ENCODE measurements around the gene DNAJB1. TPM values are rescaled to one million over a fixed set of nuclear protein-coding genes. Genes with fewer than 3 reads are reported as not detected.

Gene DNAJB1
- total and polyA plus RNA-seq, 3 donors from 2014 or later = 185 to 386 (median 245) TPM

DNA sequence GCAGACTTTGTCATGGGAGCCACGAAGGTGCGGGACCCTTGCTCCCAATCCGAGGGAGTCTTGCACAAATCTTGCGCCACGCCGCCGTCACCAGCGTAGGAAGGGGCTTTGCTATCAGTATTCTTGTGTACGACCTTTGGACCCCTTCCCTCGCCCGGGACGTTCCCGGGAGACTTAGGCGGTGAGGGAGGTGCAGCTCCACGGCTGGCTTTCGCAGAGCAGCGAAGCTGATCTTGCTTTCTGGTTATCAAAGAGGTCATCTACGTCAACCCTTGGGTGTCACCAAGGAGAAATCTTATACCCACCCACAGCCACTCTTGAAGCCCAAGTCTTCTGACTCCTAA lies 11.8 kb upstream of the DNAJB1 start:
- Histone ChIP-seq H3K4me3 (peak overlapping the region; percentile 66 to 74), H3K36me3 (ENCODE audit: low read depth, missing control alignments) (no peaks in the 10 kb centered on the region), H3K27me3 (no peaks in the 10 kb centered on the region), H3K27ac (peak overlapping the region; percentile 85 to 94), H3K4me1 (peaks cover 24% of the 10 kb centered on the region), H3K9me3 (no peaks in the 10 kb centered on the region)
- peak; percentile 43 for DNase-seq
- TF ChIP-seq, protein P1, sequence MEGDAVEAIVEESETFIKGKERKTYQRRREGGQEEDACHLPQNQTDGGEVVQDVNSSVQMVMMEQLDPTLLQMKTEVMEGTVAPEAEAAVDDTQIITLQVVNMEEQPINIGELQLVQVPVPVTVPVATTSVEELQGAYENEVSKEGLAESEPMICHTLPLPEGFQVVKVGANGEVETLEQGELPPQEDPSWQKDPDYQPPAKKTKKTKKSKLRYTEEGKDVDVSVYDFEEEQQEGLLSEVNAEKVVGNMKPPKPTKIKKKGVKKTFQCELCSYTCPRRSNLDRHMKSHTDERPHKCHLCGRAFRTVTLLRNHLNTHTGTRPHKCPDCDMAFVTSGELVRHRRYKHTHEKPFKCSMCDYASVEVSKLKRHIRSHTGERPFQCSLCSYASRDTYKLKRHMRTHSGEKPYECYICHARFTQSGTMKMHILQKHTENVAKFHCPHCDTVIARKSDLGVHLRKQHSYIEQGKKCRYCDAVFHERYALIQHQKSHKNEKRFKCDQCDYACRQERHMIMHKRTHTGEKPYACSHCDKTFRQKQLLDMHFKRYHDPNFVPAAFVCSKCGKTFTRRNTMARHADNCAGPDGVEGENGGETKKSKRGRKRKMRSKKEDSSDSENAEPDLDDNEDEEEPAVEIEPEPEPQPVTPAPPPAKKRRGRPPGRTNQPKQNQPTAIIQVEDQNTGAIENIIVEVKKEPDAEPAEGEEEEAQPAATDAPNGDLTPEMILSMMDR (IDR thresholded peaks at IDR 0.05) = no peak
- TF ChIP-seq POLR2A (IDR thresholded peaks at IDR 0.05) = no peak
- intact Hi-C loops (cut with DNase I; ENCODE audit: low total_unique reads) = no loop called here
- 0 to 1% methylated on average over 10 to 18 of the region's 18 CpGs for WGBS, 2 donors

DNA sequence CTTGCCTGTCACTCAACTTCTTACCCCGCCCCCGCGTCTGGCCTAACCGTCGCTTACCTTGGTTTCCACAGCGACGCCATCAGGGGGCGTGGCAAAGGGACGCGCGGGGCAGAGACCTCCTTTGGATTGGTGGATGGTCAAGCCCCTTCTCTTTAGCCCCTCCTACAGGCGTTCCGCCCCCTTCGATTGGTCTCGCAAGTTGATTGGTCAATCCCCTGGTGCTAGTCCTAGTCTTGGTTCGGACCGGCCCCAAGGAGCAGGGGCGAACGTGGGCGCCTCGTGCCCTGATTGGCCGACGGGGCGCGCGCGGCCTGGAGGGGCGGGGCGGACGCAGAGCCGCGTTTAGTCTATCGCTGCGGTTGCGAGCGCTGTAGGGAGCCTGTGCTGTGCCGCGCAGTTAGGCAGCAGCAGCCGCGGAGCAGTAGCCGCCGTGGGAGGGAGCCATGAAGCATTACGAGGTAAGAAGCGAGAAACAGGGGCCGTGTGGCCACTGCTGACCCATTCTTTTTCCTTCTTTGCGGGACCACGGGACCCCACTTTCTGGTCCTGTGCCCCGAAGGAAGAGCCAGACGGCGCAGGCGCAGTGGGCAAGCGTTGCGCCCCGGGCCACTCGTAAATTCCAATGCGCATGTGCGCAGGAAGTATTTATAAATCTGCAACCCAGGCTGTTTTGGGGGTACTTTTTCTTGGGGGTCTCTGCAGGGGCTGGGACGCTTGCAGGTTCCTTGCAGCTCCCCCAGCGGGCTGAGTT lies 11.2 kb upstream of the DNAJB1 start, which contains the start of gene TECR:
Gene TECR (plus strand): TSS at position 341 of the 751 bp plus-strand sequence. CDS start 103 bp downstream, at position 444.
- peak within 1 kb of the TSS; percentile 85 to 94 for H3K27ac ChIP-seq
- H3K9me3 ChIP-seq = no peaks in the 10 kb centered on the region
- H3K4me1 ChIP-seq = peaks cover 24% of the 10 kb centered on the region
- peak; percentile 100 for DNase-seq
- H3K27me3 ChIP-seq = no peaks in the 10 kb centered on the region
- intact Hi-C loops (cut with DNase I; ENCODE audit: low total_unique reads) = no loop called here
- WGBS, 2 donors = 0 to 1% methylated on average over 29 to 57 of the region's 59 CpGs
- H3K36me3 ChIP-seq (ENCODE audit: low read depth, missing control alignments) = no peaks in the 10 kb centered on the region
- TF ChIP-seq, protein P1 (IDR thresholded peaks at IDR 0.05) = no peak
- TF ChIP-seq POLR2A (IDR thresholded peaks at IDR 0.05) = peak; percentile 96
- peak within 1 kb of the TSS; percentile 66 to 74 for H3K4me3 ChIP-seq

DNA sequence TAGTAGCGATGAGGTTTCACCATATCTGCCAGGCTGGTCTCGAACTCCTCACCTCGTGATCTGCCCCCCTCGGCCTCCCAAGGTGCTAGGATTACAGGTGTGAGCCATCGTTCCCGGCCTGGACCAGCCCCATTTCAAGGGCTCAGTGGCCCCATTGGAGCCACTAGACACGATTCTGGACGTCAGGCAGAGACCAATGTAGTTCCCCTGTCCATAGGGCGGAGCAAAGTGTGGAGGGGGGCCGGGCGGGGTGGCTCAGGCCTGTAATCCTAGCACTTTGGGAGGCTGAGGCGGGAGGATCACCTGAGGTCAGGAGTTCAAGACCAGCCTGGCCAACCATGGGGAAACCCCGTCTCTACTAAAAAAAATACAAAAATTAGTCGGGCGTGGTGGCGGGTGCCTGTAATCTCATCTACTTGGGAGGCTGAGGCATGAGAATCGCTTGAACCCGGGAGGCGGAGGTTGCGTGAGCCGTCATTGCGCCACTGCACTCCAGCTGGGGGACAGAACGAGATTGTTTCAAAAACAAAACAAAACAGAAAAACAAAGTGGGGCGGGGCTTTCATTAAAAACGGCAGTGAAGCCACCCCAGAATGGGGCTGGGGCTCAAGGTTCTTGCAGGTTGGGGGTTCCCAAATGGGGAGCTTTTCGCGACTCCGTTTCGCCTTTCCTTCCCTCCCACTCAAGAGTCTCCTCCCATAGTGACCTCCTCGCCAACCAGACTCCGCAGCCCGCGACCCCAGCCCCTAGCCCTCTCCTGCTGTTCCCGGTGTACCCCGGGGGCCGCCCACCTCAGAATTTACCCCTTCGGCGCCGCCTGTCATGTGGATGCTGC lies 10.4 kb upstream of the DNAJB1 start:
- no peak for DNase-seq
- H3K27ac ChIP-seq = peak overlapping the region; percentile 3 to 85
- intact Hi-C loops (cut with DNase I; ENCODE audit: low total_unique reads) = no loop called here
- H3K27me3 ChIP-seq = no peaks in the 10 kb centered on the region
- TF ChIP-seq, protein P1 (IDR thresholded peaks at IDR 0.05) = no peak
- no peak for TF ChIP-seq POLR2A (IDR thresholded peaks at IDR 0.05)
- H3K9me3 ChIP-seq = no peaks in the 10 kb centered on the region
- no peaks in the 10 kb centered on the region for H3K36me3 ChIP-seq (ENCODE audit: low read depth, missing control alignments)
- H3K4me1 ChIP-seq = peaks cover 24% of the 10 kb centered on the region
- H3K4me3 ChIP-seq = peak overlapping the region; percentile 66 to 74
- 21 to 28% methylated on average over 36 to 39 of the region's 39 CpGs for WGBS, 2 donors

DNA sequence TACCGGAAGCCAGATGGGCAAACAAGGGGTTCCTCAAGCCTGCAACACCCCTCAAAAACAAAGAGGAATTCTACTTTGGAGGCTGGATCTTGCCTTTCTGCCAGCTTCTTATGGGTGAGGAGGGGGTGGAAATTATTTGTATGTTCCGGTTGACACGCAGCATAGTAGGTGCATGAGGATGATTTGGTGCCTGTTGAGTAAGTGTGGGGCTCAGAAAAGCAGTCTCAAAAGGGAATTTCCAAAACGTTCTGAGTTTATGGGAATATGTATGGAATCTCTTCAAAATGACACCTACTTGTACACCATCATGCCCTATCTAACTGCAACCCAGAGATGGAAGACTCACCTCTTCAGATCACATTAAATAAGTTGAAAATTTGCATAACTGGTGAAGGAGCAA lies 8.2 kb upstream of the DNAJB1 start:
- H3K27ac ChIP-seq = no peak overlapping the region
- intact Hi-C loops (cut with DNase I; ENCODE audit: low total_unique reads) = no loop called here
- no peak overlapping the region for H3K4me3 ChIP-seq
- TF ChIP-seq, protein P1 (IDR thresholded peaks at IDR 0.05) = no peak
- no peak for TF ChIP-seq POLR2A (IDR thresholded peaks at IDR 0.05)
- DNase-seq = no peak
- peaks cover 7% of the 10 kb centered on the region for H3K4me1 ChIP-seq
- no peaks in the 10 kb centered on the region for H3K9me3 ChIP-seq
- H3K36me3 ChIP-seq (ENCODE audit: low read depth, missing control alignments) = no peaks in the 10 kb centered on the region
- 64 to 84% methylated on average over 4 of the region's 4 CpGs for WGBS, 2 donors
- no peaks in the 10 kb centered on the region for H3K27me3 ChIP-seq

Measured in testis (tissue), 3 donors.